Left hindlimb (tissue), 1 donor: ENCODE results near the gene RAPGEF5.
"Not testable (repeated sequence)": the region's sequence is repeated elsewhere in the genome, so short reads cannot be mapped to it uniquely, and the experiment has no call there.

ENCODE experiments used
- DNase-seq: peaks from one replicate; pipeline ENCODE4 v3.0.0-alpha.2; 2018

The RAPGEF5 gene

GRCh38 chr7:22110227-22110839 lies 246.6 kb downstream of the RAPGEF5 start:
- DNase-seq: peak; percentile 84

GRCh38 chr7:22109761-22110160 lies 247.2 kb downstream of the RAPGEF5 start:
- peak; percentile 22 for DNase-seq

GRCh38 chr7:22108151-22108845 lies 248.7 kb downstream of the RAPGEF5 start:
- no peak for DNase-seq

GRCh38 chr7:22105550-22105949 lies 251.4 kb downstream of the RAPGEF5 start:
- DNase-seq: no peak

- peak; percentile 35 for DNase-seq
Measured at GRCh38 chr7:22094413-22095342, 262.3 kb downstream of the RAPGEF5 start.

GRCh38 chr7:22093936-22094335 lies 263.0 kb downstream of the RAPGEF5 start:
- no peak for DNase-seq

GRCh38 chr7:22093001-22093400 lies 264.0 kb downstream of the RAPGEF5 start:
- DNase-seq: peak; percentile 70

- not testable (repeated sequence) for DNase-seq
Measured at GRCh38 chr7:22090958-22091525, 265.9 kb downstream of the RAPGEF5 start.

GRCh38 chr7:22090512-22090911 lies 266.4 kb downstream of the RAPGEF5 start:
- no peak for DNase-seq

GRCh38 chr7:22090107-22090506 lies 266.8 kb downstream of the RAPGEF5 start:
- no peak for DNase-seq

GRCh38 chr7:22088827-22089226 lies 268.1 kb downstream of the RAPGEF5 start:
- DNase-seq: no peak

GRCh38 chr7:22087861-22088260 lies 269.1 kb downstream of the RAPGEF5 start:
- no peak for DNase-seq

- peak; percentile 43 for DNase-seq
Measured at GRCh38 chr7:22083704-22084240, 273.2 kb downstream of the RAPGEF5 start.

- DNase-seq: peak; percentile 94
Measured at GRCh38 chr7:22082886-22083703, 273.9 kb downstream of the RAPGEF5 start.

GRCh38 chr7:22082553-22082885 lies 274.4 kb downstream of the RAPGEF5 start:
- no peak for DNase-seq

GRCh38 chr7:22080219-22080618 lies 276.7 kb downstream of the RAPGEF5 start:
- not testable (repeated sequence) for DNase-seq

- DNase-seq: not testable (repeated sequence)
Measured at GRCh38 chr7:22078872-22079271, 278.1 kb downstream of the RAPGEF5 start.

GRCh38 chr7:22075561-22075960 lies 281.4 kb downstream of the RAPGEF5 start:
- no peak for DNase-seq

- DNase-seq: no peak
Measured at GRCh38 chr7:22074897-22075296, 282.1 kb downstream of the RAPGEF5 start.
